ENCODE measurements around the gene VPS13A.

- TF ChIP-seq CTCF (IDR thresholded peaks at IDR 0.05) (no peak), POLR2A (IDR thresholded peaks at IDR 0.05) (no peak), POLR2AphosphoS5 (IDR thresholded peaks at IDR 0.05) (no peak), EP300 (IDR thresholded peaks at IDR 0.05) (no peak)
Measured at GRCh38 chr9:77391834-77392233, 214.5 kb downstream of the VPS13A start.
